ENCODE data around the gene EFNA2.

- TF ChIP-seq CTCF (IDR thresholded peaks at IDR 0.05) = no peak
- no peak for TF ChIP-seq POLR2A (IDR thresholded peaks at IDR 0.05)
Measured at GRCh38 chr19:1262623-1263123, 23.0 kb upstream of the EFNA2 start.

All from uterus (tissue), 2 donors.